ENCODE results near the gene S100A2.

Gene S100A2

DNA sequence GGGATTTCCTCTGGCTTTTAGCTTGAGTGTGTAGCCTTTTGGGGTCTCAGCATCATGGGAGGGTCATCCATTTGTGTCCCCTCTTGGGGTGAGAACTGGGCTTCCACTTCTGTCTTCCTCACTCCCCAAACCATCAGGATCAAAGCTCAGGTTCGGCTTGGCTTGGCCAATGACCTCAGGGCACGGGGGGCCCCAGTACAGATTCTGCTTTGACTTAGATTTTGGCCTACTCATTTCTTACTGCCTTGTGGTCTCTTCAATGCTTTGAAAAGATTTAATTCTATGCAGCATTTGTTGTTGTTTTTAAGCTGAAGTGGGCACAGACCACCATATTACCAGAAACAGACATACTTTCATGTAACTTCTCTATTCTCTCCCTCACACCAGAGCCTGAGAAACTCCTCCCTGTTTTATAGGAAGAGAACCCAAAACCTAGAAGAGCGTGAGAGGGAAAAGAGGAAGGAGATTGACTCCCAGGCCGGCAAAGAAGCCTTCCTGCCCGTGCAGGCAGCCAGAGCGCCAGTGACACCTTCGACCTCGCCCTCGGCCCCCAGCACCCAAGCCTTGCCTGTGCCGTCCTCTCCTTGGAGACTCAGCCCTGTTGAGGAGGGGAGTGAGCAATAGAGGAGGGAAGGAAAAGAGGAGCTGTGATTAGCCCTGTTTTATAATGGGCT, 14.7 kb downstream of the S100A2 start:
- Histone ChIP-seq H3K27ac (ENCODE audit: low read depth, low read length, severe bottlenecking) (no peak overlapping the region), H3K4me1 (ENCODE audit: control insufficient read depth, insufficient read depth, low read length, poor library complexity, severe bottlenecking) (peaks cover 65% of the 10 kb centered on the region), H3K4me3 (ENCODE audit: extremely low read depth, insufficient read depth, low read length, poor library complexity, severe bottlenecking) (no peak overlapping the region), H3K9me3 (ENCODE audit: control insufficient read depth, low read length) (no peaks in the 10 kb centered on the region), H3K36me3 (ENCODE audit: control insufficient read depth, insufficient read depth, low read length) (no peaks in the 10 kb centered on the region)
- WGBS, 2 experiments (ENCODE audit: insufficient coverage in 2 of 2), result 91 to 98% methylated on average over 8 to 10 of the region's 10 CpGs

DNA sequence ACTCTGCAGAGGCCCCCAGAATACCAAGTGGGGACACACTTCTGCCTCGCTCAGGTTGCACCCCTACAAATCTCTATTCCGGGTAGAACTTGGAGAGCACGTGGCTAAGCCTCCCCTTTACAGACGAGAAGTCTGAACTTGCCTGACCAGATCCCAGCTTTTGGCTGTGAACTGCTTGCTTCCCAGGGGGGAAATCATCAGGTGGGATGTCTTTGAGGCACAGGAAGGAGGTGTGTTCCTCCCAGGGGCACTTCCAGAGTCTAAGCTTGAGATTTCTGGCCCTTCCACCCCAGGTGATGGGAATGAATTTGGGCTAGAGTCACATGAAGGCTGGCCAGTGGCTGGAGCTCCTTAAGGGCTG, 15.3 kb downstream of the S100A2 start:
- H3K27ac ChIP-seq (ENCODE audit: low read depth, low read length, severe bottlenecking), result no peak overlapping the region
- WGBS, 2 experiments (ENCODE audit: insufficient coverage in 2 of 2), result 95 to 100% methylated on average over 3 to 4 of the region's 4 CpGs
- H3K4me1 ChIP-seq (ENCODE audit: control insufficient read depth, insufficient read depth, low read length, poor library complexity, severe bottlenecking), result peaks cover 71% of the 10 kb centered on the region
- H3K36me3 ChIP-seq (ENCODE audit: control insufficient read depth, insufficient read depth, low read length), result no peaks in the 10 kb centered on the region
- H3K9me3 ChIP-seq (ENCODE audit: control insufficient read depth, low read length), result no peaks in the 10 kb centered on the region
- H3K4me3 ChIP-seq (ENCODE audit: extremely low read depth, insufficient read depth, low read length, poor library complexity, severe bottlenecking), result no peak overlapping the region

GRCh38 chr1:153549741-153550397, 15.8 kb downstream of the S100A2 start:
- no peak overlapping the region for H3K4me3 ChIP-seq (ENCODE audit: extremely low read depth, insufficient read depth, low read length, poor library complexity, severe bottlenecking)
- H3K4me1 ChIP-seq (ENCODE audit: control insufficient read depth, insufficient read depth, low read length, poor library complexity, severe bottlenecking), result peaks cover 74% of the 10 kb centered on the region
- H3K27ac ChIP-seq (ENCODE audit: low read depth, low read length, severe bottlenecking), result peak overlapping the region; percentile 75
- WGBS, 2 experiments (ENCODE audit: insufficient coverage in 2 of 2), result 85 to 90% methylated on average over 5 to 6 of the region's 6 CpGs
- no peaks in the 10 kb centered on the region for H3K9me3 ChIP-seq (ENCODE audit: control insufficient read depth, low read length)
- H3K36me3 ChIP-seq (ENCODE audit: control insufficient read depth, insufficient read depth, low read length), result no peaks in the 10 kb centered on the region

GRCh38 chr1:153548722-153549688, 16.6 kb downstream of the S100A2 start, which contains the start of gene S100A3:
TSS of gene S100A3 (minus strand) at chr1:153549258. CDS start at chr1:153548485, 773 bp downstream.
- Histone ChIP-seq H3K4me3 (ENCODE audit: extremely low read depth, insufficient read depth, low read length, poor library complexity, severe bottlenecking) (no peak within 1 kb of the TSS), H3K4me1 (ENCODE audit: control insufficient read depth, insufficient read depth, low read length, poor library complexity, severe bottlenecking) (peaks cover 75% of the 10 kb centered on the region), H3K9me3 (ENCODE audit: control insufficient read depth, low read length) (no peaks in the 10 kb centered on the region), H3K36me3 (ENCODE audit: control insufficient read depth, insufficient read depth, low read length) (no peaks in the 10 kb centered on the region), H3K27ac (ENCODE audit: low read depth, low read length, severe bottlenecking) (peak within 1 kb of the TSS; percentile 75)
- 72 to 92% methylated on average over 8 to 11 of the region's 14 CpGs for WGBS, 2 experiments (ENCODE audit: insufficient coverage in 2 of 2)

GRCh38 chr1:153547560-153548551, 17.8 kb downstream of the S100A2 start:
- Histone ChIP-seq H3K27ac (ENCODE audit: low read depth, low read length, severe bottlenecking) (peak overlapping the region; percentile 75), H3K9me3 (ENCODE audit: control insufficient read depth, low read length) (no peaks in the 10 kb centered on the region), H3K4me1 (ENCODE audit: control insufficient read depth, insufficient read depth, low read length, poor library complexity, severe bottlenecking) (peaks cover 75% of the 10 kb centered on the region), H3K4me3 (ENCODE audit: extremely low read depth, insufficient read depth, low read length, poor library complexity, severe bottlenecking) (no peak overlapping the region), H3K36me3 (ENCODE audit: control insufficient read depth, insufficient read depth, low read length) (peaks cover 6% of the 10 kb centered on the region)
- WGBS, 2 experiments (ENCODE audit: insufficient coverage in 2 of 2), result 87 to 93% methylated on average over 17 of the region's 19 CpGs

DNA sequence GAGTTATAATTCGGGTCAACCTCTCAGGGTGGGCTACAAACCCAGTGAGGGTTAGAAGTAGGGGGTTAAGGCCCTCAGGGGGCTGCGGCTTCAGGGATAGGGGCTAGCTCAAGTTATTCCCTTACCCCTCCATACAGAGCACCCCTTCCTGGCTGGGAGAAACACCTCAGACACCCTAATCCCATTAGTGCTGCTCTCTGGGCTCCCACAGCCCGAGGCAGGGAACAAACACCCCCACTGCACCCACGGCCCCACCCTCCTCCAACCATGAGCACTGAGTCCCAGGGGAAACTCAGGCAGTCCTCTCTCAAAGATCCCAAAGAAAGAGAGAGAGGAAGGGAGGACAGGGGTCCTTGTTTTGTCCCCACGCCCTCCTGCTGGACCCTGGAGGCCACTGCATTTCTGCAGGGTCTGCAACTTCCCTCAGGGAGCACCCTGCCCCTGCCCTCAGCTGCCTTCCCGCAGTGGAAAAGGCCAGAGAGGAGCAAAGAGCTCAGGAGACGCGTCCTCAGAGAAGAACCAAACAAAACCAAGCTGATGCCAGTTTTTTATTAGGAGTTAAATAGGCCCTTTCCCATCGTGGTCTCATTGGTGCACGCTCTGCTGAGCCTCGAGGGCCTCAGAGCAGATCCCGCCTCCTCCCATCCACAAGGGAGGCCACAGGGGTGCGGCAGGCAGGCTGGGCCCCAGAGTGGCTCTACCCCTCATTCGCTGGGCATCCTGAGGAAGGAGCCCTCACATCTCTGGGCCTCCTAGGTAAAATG, 18.7 kb downstream of the S100A2 start:
- 70 to 82% methylated on average over 6 to 9 of the region's 14 CpGs for WGBS, 2 experiments (ENCODE audit: insufficient coverage in 2 of 2)
- peaks cover 81% of the 10 kb centered on the region for H3K4me1 ChIP-seq (ENCODE audit: control insufficient read depth, insufficient read depth, low read length, poor library complexity, severe bottlenecking)

DNA sequence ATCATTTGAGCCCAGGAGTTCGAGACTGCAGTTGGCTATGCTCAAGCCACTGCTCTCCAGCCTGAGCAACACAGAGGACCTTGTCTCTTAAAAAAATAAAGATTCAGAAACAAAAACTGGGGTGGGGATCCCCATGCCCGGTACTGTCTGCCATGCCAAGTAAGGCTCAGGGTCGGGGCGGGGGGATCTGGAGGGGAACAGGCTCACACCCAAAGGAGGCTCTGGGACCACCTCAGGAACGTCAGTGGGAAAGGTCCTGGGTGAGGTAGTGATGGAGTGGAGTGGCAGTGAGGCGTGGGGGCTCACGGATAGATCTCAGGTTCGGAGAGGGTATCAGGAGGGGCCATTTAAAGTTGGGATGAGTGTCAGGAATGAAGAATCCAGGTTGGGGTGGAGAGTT, 19.3 kb downstream of the S100A2 start:
- H3K4me1 ChIP-seq (ENCODE audit: control insufficient read depth, insufficient read depth, low read length, poor library complexity, severe bottlenecking), result peaks cover 86% of the 10 kb centered on the region
- no peaks in the 10 kb centered on the region for H3K9me3 ChIP-seq (ENCODE audit: control insufficient read depth, low read length)
- WGBS, 2 experiments (ENCODE audit: insufficient coverage in 2 of 2), result 89 to 98% methylated on average over 7 to 8 of the region's 8 CpGs
- H3K27ac ChIP-seq (ENCODE audit: low read depth, low read length, severe bottlenecking), result no peak overlapping the region
- H3K4me3 ChIP-seq (ENCODE audit: extremely low read depth, insufficient read depth, low read length, poor library complexity, severe bottlenecking), result no peak overlapping the region
- H3K36me3 ChIP-seq (ENCODE audit: control insufficient read depth, insufficient read depth, low read length), result peaks cover 10% of the 10 kb centered on the region

More for the DNA sequence above, 18.7 kb downstream of the S100A2 start:
- H3K27ac ChIP-seq (ENCODE audit: low read depth, low read length, severe bottlenecking), result no peak overlapping the region
- H3K36me3 ChIP-seq (ENCODE audit: control insufficient read depth, insufficient read depth, low read length), result peaks cover 9% of the 10 kb centered on the region
- H3K4me3 ChIP-seq (ENCODE audit: extremely low read depth, insufficient read depth, low read length, poor library complexity, severe bottlenecking), result no peak overlapping the region
- H3K9me3 ChIP-seq (ENCODE audit: control insufficient read depth, low read length), result no peaks in the 10 kb centered on the region

DNA sequence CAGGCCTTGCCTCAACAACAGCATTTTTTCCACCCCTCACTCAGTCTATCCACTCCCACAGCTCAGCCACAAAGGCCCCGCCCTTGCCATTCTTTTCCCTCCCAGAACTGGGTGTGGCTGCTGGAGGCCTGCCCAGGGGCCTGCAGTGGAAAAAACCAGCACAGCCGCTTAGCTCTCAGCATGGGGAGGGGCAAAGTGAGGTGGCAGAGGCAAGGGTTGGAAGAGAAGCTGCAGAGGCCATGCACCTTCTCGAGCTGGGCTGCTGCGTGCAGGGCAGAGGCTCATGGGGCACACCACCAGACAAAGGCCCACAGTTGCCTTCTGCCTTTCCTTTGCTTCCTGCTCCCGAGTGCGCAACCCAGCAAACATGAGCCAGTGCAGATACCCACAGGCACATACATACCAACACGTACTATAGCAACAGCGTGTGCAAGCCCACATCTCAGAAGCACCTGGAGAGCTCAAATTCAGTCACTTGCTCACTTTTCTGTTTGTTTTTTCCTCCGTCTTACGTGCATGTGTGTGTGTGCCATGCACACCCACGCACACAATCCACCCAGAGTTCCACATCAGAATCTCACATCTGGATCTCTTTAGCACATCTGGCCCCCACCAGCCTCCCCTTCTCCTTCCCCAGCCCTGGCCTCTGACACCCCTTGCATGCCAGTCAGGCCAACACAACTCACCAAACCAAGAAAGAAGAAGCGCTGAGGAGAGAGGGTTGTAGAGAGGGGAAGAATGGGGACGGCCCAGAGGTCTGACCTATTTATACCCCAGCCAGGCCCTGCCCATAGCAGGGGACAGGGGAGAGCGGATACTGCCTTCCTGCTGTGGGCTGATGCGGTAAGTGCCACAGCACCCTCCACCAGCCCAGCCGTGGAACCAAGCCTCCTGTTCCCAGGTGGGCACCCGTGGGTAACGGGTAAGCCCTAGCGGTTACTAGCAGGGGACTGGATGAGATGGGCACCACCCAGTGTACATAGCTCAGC, 20.3 kb downstream of the S100A2 start, which contains the start of gene S100A4:
S100A4 (minus strand) TSS at position 740 of the 989 bp plus-strand sequence. CDS start 1,012 bp downstream, outside the sequence.
- 71 to 73% methylated on average over 13 to 14 of the region's 19 CpGs for WGBS, 2 experiments (ENCODE audit: insufficient coverage in 2 of 2)
- H3K9me3 ChIP-seq (ENCODE audit: control insufficient read depth, low read length), result no peaks in the 10 kb centered on the region
- peaks cover 10% of the 10 kb centered on the region for H3K36me3 ChIP-seq (ENCODE audit: control insufficient read depth, insufficient read depth, low read length)
- H3K27ac ChIP-seq (ENCODE audit: low read depth, low read length, severe bottlenecking), result peak within 1 kb of the TSS; percentile 79
- H3K4me3 ChIP-seq (ENCODE audit: extremely low read depth, insufficient read depth, low read length, poor library complexity, severe bottlenecking), result peak within 1 kb of the TSS; percentile 20
- peaks cover 86% of the 10 kb centered on the region for H3K4me1 ChIP-seq (ENCODE audit: control insufficient read depth, insufficient read depth, low read length, poor library complexity, severe bottlenecking)
